ENCODE measurements around the gene TMEM123. TPM values are rescaled to one million over a fixed set of nuclear protein-coding genes. Genes with fewer than 3 reads are reported as not detected.

Gene TMEM123
- total and polyA plus RNA-seq, 2 of the 4 experiments (the other 2 are of a cell fraction): 96.9 to 127 TPM

DNA sequence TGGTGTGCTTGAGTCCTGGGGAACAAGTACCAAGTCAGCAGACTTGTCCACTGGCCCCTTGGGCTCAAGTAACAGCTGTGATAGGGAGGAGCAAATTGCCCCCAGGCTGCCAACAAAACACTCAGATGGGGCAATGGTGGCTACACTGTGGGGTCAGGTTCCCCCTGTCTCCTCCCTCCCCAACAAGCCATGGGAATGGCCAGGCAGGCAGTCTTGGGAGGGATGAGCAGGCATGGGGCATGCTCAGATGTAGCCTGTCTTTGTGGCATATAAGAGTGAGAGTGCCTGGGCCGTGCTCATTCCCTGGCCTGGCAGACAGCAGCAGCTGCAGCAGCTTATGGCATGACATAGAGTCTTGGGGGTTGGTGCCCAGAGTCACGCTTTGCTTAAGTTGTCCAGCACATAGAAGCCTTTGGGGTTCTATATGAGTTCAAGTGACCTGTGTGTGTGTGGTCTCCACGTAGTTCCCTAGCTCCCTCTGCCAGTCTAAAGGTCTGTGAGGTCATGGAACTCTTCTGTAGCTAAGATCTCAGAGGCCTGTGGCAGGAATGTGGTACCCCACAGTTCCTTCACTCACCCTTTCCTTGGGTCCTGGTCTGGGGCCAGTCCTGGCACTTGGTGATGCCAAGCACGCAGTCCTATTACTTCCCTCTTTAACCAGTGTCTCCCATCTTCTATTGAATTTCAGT lies 60.9 kb downstream of the TMEM123 start:
- Histone ChIP-seq H4K8ac (ENCODE audit: low read depth in 2 of 2, low read length in 2 of 2) (no peak overlapping the region), H4K5ac (ENCODE audit: low read depth, low read length) (no peak overlapping the region), H3K9ac (ENCODE audit: low read depth, low read length) (no peak overlapping the region), H3K23ac (ENCODE audit: low read depth, low read length) (no peak overlapping the region), H2AFZ (replicated peaks; ENCODE audit: low read length, poor library complexity) (no peak overlapping the region), H3K9me3 (ENCODE audit: control insufficient read depth, insufficient read depth, low read length) (no peaks in the 10 kb centered on the region), H2AK9ac (replicated peaks; ENCODE audit: low read depth, low read length, poor library complexity) (peak overlapping the region; percentile 34), H3K18ac (ENCODE audit: low read depth, low read length) (no peak overlapping the region), H2BK5ac (ENCODE audit: low read depth, low read length, poor library complexity, severe bottlenecking) (no peak overlapping the region), H2BK120ac (ENCODE audit: low read depth, low read length) (no peak overlapping the region), H2BK20ac (ENCODE audit: low read depth, low read length) (no peak overlapping the region), H3K4me2 (ENCODE audit: low read depth, low read length) (no peak overlapping the region), H2AK5ac (ENCODE audit: low read depth, low read length) (no peak overlapping the region), H3K4me1 (ENCODE audit: control insufficient read depth, insufficient read depth, low read length) (peaks cover 2% of the 10 kb centered on the region), H2BK15ac (ENCODE audit: low read depth, low read length) (no peak overlapping the region), H3K36me3 (ENCODE audit: control insufficient read depth, insufficient read depth, low read length) (peaks cover 35% of the 10 kb centered on the region), H3K27me3 (ENCODE audit: control insufficient read depth, insufficient read depth, low read length) (no peaks in the 10 kb centered on the region), H3K14ac (replicated peaks; ENCODE audit: low read depth, low read length) (no peak overlapping the region), H3K56ac (ENCODE audit: extremely low read depth, insufficient read depth, low read length) (no peak overlapping the region), H3K79me1 (ENCODE audit: low read depth in 1 of 2, low read length in 2 of 2) (peaks cover 22 to 61% of the 10 kb centered on the region in 2 experiments), H3K9me1 (ENCODE audit: insufficient read depth, low read length) (peaks cover 16% of the 10 kb centered on the region; the same call in 1 of the 2 replicates), H3K4me3 (ENCODE audit: insufficient read depth, low read depth, low read length) (no peak overlapping the region), H4K20me1 (ENCODE audit: insufficient read depth, low read length) (peaks cover 34% of the 10 kb centered on the region), H3K4ac (ENCODE audit: low read depth, low read length) (no peak overlapping the region), H3K27ac (ENCODE audit: insufficient read depth, low read length) (no peak overlapping the region), H4K91ac (ENCODE audit: insufficient read depth, low read depth, low read length) (no peak overlapping the region)
- intact Hi-C loops (cut with micrococcal nuclease): loop anchor here (5.0 kb wide), 1 partner anchor 61 kb away; the partner anchor contains the start of gene TMEM123
- dilution Hi-C loops (cut with HindIII; ENCODE audit: low sequenced_read_pairs, unreplicated experiment): no loop called here
- POLR2A ChIA-PET (ENCODE audit: unreplicated experiment): no interaction called here
- ATAC-seq (ENCODE audit: low read depth) (no peak), DNase-seq (no peak)
- BruUV-seq (replicated peaks): no TSS peak
- 100% methylated on average over 1 of the region's 4 CpGs; no CpG with 5 or more reads in 1 of the 2 experiments for WGBS, 2 experiments (ENCODE audit: extremely low coverage in 2 of 2, insufficient read length in 1 of 2)
- in situ Hi-C loops (cut with MboI; ENCODE audit: low sequenced_read_pairs): loop anchor here (5.0 to 25.0 kb wide), 2 partner anchors 104 to 106 kb away; no protein-coding TSS in a partner anchor
- CTCF ChIA-PET: interaction anchor here (1.5 to 1.6 kb wide), 2 partner anchors 14 to 92 kb away, joined by 3 to 7 read pairs; no protein-coding TSS in a partner anchor
- TF ChIP-seq MAZ (IDR thresholded peaks at IDR 0.05; ENCODE audit: borderline replicate concordance, low read depth, low read length) (no peak), NFE2L2 (IDR thresholded peaks at IDR 0.05; ENCODE audit: low read depth, low read length) (no peak), CHD1 (IDR thresholded peaks at IDR 0.05; ENCODE audit: low read depth, low read length) (no peak), CEBPB (IDR thresholded peaks at IDR 0.05; ENCODE audit: low read depth, low read length) (no peak), RCOR1 (IDR thresholded peaks at IDR 0.05; ENCODE audit: insufficient replicate concordance, low read length) (no peak), SMC3 (IDR thresholded peaks at IDR 0.05; ENCODE audit: low read depth, low read length) (no peak), MXI1 (IDR thresholded peaks at IDR 0.05; ENCODE audit: borderline replicate concordance, low read depth, low read length) (no peak), FOS (IDR thresholded peaks at IDR 0.05; ENCODE audit: low read depth, low read length) (no peak), MAFK (IDR thresholded peaks at IDR 0.05; ENCODE audit: low read depth, low read length) (no peak), RFX5 (IDR thresholded peaks at IDR 0.05; ENCODE audit: low read depth, low read length) (no peak), POLR2A (IDR thresholded peaks at IDR 0.05; ENCODE audit: low read depth, low read length) (no peak), USF2 (IDR thresholded peaks at IDR 0.05; ENCODE audit: low read depth, low read length) (no peak), BHLHE40 (IDR thresholded peaks at IDR 0.05; ENCODE audit: low read depth, low read length) (no peak), CTCF (conservative IDR thresholded peaks at IDR 0.05; ENCODE audit: low read depth, low read length) (no peak), ELK1 (IDR thresholded peaks at IDR 0.05; ENCODE audit: borderline replicate concordance, low read depth, low read length) (no peak)
